ENCODE data around the gene CSNK2B.

The CSNK2B gene

GRCh38 chr6:31701666-31702404, 36.0 kb downstream of the CSNK2B start (continued):
- TF ChIP-seq ZNF513 (tag by site-specific recombination; IDR thresholded peaks at IDR 0.05) (peak; percentile 34; the same call in 1 of the 2 replicates), ZNF510 (tag by site-specific recombination; IDR thresholded peaks at IDR 0.05; ENCODE audit: insufficient replicate concordance) (no peak), KLF16 (tag by site-specific recombination; IDR thresholded peaks at IDR 0.05) (no peak), ZNF2 (tag by site-specific recombination; IDR thresholded peaks at IDR 0.05) (no peak), HOXA7 (CRISPR knock-in tag; IDR thresholded peaks at IDR 0.05; ENCODE audit: borderline replicate concordance) (no peak)

- ChIA-PET CTCF (interaction anchor here (0.7 to 1.2 kb wide), 4 partner anchors 8 to 129 kb away, joined by 3 to 4 read pairs (median 4); no protein-coding TSS in a partner anchor), POLR2A (interaction anchor here (0.5 to 2.8 kb wide), 22 partner anchors 9 to 1829 kb away, joined by 3 to 30 read pairs (median 8); partner anchors contain the start of genes ATP6V1G2, BAG6, C6orf47 and DDAH2)
- Histone ChIP-seq H3K27ac (ENCODE audit: extremely low read depth, low read depth, low read length) (peak overlapping the region; percentile 62), H3K9me3 (ENCODE audit: control insufficient read depth, insufficient read depth, low read depth, low read length) (no peaks in the 10 kb centered on the region), H3K4me1 (ENCODE audit: control insufficient read depth, insufficient read depth, low read length) (no peaks in the 10 kb centered on the region), H3K36me3 (ENCODE audit: control insufficient read depth in 2 of 2, insufficient read depth in 1 of 2, low read length in 2 of 2) (peaks cover 4 to 13% of the 10 kb centered on the region in 2 experiments; a peak in 2 of 3 replicates), H3K4me3 (ENCODE audit: low read depth, low read length) (peak overlapping the region; percentile 63)
- TF ChIP-seq HOXA7 (CRISPR knock-in tag; IDR thresholded peaks at IDR 0.05; ENCODE audit: borderline replicate concordance) (no peak), ZNF449 (tag by site-specific recombination; IDR thresholded peaks at IDR 0.05) (peak; percentile 17; the same call in 1 of the 2 replicates), ZNF362 (tag by site-specific recombination; IDR thresholded peaks at IDR 0.05) (no peak), ZSCAN16 (tag by site-specific recombination; IDR thresholded peaks at IDR 0.05) (no peak), ZNF341 (tag by site-specific recombination; IDR thresholded peaks at IDR 0.05; ENCODE audit: low read depth) (peak; percentile 21), ZXDB (tag by site-specific recombination; IDR thresholded peaks at IDR 0.05) (no peak), KLF10 (tag by site-specific recombination; IDR thresholded peaks at IDR 0.05) (no peak), ZNF501 (tag by site-specific recombination; IDR thresholded peaks at IDR 0.05) (no peak), PRDM1 (tag by site-specific recombination; IDR thresholded peaks at IDR 0.05) (peak; percentile 3; the same call in 1 of the 2 replicates)
These were observed 36.5 kb downstream of the CSNK2B start for GRCh38 chr6:31702405-31702818.

GRCh38 chr6:31702819-31703716, 37.2 kb downstream of the CSNK2B start, which contains the start of gene ABHD16A:
Gene ABHD16A (minus strand): TSS chr6:31703324. CDS start chr6:31703281, 43 bp downstream.
- H3K4me3 ChIP-seq (ENCODE audit: low read depth, low read length), result peak within 1 kb of the TSS; percentile 63
- H3K36me3 ChIP-seq (ENCODE audit: control insufficient read depth in 2 of 2, insufficient read depth in 1 of 2, low read length in 2 of 2), result peaks cover 4 to 8% of the 10 kb centered on the region in 2 experiments; a peak in 2 of 3 replicates
- peak within 1 kb of the TSS; percentile 62 for H3K27ac ChIP-seq (ENCODE audit: extremely low read depth, low read depth, low read length)
- ChIA-PET CTCF (interaction anchor here (0.5 to 1.2 kb wide), 9 partner anchors 8 to 129 kb away, joined by 3 to 4 read pairs (median 3); no protein-coding TSS in a partner anchor), POLR2A (interaction anchor here (0.6 to 2.8 kb wide), 34 partner anchors 9 to 1829 kb away, joined by 3 to 30 read pairs (median 6); partner anchors contain the start of genes ATP6V1G2, BAG6, C6orf47 and CLIC1)
- H3K9me3 ChIP-seq (ENCODE audit: control insufficient read depth, insufficient read depth, low read depth, low read length), result no peaks in the 10 kb centered on the region
- no peaks in the 10 kb centered on the region for H3K4me1 ChIP-seq (ENCODE audit: control insufficient read depth, insufficient read depth, low read length)
- TF ChIP-seq GLIS1 (tag by site-specific recombination; IDR thresholded peaks at IDR 0.05), result peak; percentile 7; the same call in 1 of the 2 replicates
- TF ChIP-seq IKZF3 (tag by site-specific recombination; IDR thresholded peaks at IDR 0.05), result peak; percentile 48; the same call in 1 of the 2 replicates
- TF ChIP-seq PRDM10 (tag by site-specific recombination; IDR thresholded peaks at IDR 0.05), result peak; percentile 100
- TF ChIP-seq ZNF121 (tag by site-specific recombination; IDR thresholded peaks at IDR 0.05), result no peak
- 0 out of 2 replicates have a peak, but pooled peaks have one; percentile 9 for TF ChIP-seq ZNF10 (tag by site-specific recombination; IDR thresholded peaks at IDR 0.05)
- TF ChIP-seq EGR2 (tag by site-specific recombination; IDR thresholded peaks at IDR 0.05; ENCODE audit: low read depth), result peak; percentile 55; the same call in 1 of the 2 replicates
- peak; percentile 92 for TF ChIP-seq ZBTB20 (tag by site-specific recombination; IDR thresholded peaks at IDR 0.05)
- peak; percentile 96 for TF ChIP-seq ZNF341 (tag by site-specific recombination; IDR thresholded peaks at IDR 0.05; ENCODE audit: low read depth)
- no peak for TF ChIP-seq FEZF1 (tag by site-specific recombination; IDR thresholded peaks at IDR 0.05)
